GM18498 (cell line): ENCODE data around the gene WDR64.
"Not testable (repeated sequence)": the region's sequence is repeated elsewhere in the genome, so short reads cannot be mapped to it uniquely, and the experiment has no call there.

Source experiments
- ATAC-seq: cut with Tn5 transposase; IDR thresholded peaks from one replicate; pipeline ENCODE4 v1.9.1; 2021; ENCODE audit warnings: mild to moderate bottlenecking, moderate library complexity; ENCODE audit not compliant: unreplicated experiment

WDR64 gene

DNA sequence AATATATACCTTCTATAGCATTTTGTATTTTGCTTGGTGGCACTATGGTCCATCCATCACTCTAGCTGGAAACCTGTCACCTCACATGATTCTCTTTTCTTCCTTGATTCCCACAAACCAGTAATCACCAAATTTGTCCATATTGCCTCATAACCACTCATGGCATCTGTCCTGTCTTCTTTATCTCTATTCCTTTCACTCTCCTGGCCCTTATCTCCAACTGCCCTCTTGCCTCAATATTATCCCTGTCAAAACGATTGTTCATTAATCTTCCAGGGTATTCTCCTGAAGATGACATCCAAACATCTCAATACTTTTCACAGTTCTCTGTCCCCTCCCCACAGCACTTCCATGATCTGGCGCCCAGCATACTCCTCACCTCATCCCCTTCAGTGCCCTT lies 46.1 kb downstream of the WDR64 start:
- ATAC-seq: no peak

DNA sequence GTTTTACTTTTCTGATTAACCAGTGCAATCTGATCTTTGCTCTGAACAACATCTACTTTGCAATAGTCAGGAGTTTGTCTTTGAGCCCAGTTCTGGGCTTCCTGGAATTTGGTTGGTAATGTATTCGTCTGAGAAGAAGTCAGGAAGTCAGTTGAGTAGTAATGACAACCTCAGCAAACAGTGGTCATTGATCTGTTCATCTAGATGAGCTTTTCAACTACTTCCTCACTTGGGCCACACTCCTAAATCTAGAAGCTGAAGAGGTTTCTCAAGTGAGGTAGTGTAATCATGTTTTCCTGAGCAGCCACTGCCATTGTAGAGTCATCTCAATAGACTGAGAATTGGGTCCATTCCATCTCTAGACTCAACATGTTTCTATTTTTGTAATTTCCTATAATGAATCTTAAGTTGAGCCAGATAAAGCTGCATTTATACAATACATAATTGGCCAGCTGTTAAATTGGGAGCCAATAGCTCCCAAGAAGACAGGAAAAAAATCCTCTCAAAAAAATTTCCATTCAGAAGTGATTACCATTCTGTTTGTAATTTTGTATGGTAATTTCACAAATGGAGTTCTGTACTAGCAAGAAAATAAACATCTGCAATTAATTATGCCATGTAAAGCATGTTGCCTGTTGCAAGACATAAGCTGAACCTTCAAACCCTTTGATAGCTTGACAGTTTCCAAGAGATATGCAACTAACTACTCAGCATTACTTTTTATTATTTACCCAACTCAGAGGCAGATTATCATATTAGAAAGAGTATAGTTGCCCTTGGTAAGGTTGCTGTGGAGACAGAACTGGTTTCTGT lies 49.6 kb downstream of the WDR64 start:
- ATAC-seq: no peak

DNA sequence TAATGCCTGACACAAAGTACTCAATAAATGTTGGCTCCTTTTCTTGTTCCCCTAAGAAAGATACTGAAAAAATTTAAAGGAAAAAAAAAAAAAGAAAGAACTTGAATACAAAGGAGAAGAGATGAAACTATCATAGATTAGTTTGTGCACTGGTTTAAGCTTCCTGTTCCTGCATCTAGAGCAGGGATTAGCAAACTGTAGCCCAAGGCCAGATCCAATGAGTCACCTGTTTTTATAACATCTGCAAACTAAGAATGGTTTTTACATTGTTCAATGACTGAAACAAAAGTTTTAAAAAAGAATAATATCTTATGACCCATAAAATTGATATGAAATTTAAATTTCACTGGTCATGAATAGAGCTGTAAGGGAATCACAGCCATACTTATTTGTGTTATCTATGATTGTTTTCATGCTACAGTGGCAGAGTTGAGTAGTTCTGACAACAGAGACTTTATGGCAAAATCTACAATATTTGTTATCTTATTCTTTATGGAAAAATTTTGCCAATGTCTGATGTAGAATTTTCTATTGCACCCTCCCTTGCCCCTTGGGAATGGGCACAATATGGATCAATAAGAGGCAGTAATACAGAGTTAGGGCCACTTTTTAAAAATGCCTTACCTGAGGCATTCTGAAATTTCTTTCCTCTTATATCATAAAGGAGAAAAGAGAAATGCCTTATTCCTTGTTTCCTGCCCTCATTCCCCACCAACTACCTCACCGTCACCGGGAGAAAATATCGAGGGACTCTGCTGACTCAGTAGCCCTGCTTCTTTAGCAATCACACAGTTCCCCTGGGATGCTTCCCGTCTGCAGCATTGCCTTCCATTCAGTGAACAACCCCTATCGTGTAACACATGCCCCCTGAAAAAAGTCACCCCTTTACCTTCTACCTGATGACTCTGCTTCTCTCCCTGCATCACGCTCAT lies 50.6 kb downstream of the WDR64 start:
- no peak for ATAC-seq

DNA sequence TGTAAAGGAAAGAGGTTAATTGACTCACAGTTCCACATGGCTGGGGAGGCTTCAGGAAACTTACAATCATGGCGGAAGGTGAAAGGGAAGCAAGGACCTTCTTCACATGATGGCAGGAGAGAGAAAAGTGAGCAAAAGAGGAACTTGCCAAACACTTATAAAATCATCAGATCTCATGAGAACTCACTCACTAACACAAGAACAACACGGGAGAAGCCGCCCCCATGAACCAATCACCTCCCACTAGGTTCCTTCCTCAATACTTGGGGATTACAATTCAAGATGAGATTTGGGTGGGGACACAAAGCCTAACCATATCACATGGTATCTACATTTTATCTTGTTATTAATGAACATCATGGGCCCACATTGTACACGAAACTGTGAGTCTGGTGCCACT lies 51.7 kb downstream of the WDR64 start:
- ATAC-seq: not testable (repeated sequence)

DNA sequence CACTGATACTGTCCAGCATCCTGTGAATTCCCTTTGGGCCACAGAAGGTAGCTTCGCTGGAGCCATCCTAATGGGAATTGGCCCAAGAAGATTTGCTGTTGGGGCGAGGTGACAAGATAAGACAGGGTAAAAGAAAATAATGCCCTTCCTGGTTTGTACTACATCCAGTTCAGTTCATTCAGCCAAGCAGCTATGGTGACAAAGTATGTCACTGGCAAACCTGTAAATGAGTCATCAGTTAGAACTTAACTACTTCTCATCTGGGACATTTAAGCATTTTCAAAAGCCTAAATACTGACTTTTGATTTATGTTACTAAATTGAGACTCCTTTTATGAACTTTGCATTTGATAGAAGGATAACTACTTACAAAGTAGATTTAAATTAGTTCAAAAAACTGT lies 54.2 kb downstream of the WDR64 start:
- no peak for ATAC-seq

DNA sequence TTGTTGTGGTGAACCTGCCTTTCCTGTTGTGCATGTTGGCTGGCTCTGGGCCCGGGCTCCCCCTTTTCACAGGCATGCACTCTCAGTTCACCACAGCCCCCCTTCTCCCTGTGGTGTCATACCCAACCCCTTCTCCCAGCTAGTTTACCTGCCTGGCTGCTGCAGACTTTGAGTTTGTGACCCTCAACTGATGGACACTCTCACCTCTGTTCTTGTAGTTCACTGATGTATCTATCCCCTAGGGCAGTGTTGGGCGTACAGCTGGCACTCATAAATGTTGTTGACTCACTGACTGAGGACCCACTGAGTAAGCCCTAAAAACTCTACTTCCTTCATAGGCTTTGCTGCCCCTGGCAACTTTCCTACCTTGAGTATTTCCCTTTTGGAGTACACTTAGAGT lies 54.9 kb downstream of the WDR64 start:
- no peak for ATAC-seq

DNA sequence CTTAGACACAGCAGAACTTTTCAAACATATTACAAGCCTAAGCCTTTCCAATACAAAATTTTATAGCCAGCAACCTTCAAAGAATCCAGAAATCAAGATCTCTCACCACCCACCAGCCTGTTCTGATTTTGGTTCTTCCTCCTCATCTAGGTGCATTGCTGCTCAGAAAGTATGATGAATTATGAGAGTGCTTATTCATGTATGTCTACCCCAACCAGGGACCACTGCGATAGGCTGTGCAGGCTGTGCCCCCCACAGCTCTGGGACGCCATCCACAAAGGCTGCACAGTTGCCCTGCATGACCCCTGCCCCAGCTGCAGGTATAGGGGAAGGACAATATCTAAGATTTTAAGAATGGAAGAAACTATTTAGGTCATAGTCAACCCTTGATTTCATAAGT lies 55.4 kb downstream of the WDR64 start:
- ATAC-seq: no peak

DNA sequence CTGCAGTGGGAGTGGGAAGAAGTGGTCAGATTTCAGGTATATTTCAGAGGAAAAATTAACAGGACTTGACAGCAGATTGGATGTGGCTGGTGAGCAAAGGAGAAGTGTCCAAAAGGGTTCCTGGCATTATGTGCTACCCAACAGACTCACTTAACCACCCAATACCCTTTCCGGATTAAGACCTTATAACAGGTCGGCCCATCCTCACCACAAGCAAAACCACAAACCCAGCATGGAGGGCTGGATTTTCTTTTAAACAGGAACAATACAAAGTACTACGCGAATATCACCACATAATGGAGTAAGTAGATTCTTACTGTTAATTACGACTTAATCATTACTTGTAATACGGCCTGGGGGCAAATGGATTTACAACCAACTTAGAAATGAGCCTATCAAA lies 59.2 kb downstream of the WDR64 start:
- no peak for ATAC-seq

DNA sequence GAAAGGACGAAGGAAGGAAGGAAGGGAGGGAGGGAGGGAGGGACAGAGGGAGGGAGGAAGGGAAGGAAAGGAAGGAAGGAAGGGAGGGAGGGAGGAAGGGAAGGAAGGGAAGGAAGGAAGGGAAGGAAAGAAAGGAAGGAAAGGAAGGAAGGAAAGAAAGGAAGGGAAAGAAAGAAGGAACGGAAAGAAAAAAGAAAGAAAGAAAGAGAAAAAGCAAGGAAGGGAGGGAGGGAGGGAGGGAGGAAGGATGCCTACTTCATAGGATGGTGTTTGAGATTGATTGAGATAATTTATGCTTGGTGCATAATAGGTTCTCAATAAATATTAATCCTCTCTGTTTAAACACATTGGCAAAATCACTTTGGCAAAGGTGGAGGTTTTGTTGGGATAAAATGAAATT lies 61.2 kb downstream of the WDR64 start:
- ATAC-seq: no peak

DNA sequence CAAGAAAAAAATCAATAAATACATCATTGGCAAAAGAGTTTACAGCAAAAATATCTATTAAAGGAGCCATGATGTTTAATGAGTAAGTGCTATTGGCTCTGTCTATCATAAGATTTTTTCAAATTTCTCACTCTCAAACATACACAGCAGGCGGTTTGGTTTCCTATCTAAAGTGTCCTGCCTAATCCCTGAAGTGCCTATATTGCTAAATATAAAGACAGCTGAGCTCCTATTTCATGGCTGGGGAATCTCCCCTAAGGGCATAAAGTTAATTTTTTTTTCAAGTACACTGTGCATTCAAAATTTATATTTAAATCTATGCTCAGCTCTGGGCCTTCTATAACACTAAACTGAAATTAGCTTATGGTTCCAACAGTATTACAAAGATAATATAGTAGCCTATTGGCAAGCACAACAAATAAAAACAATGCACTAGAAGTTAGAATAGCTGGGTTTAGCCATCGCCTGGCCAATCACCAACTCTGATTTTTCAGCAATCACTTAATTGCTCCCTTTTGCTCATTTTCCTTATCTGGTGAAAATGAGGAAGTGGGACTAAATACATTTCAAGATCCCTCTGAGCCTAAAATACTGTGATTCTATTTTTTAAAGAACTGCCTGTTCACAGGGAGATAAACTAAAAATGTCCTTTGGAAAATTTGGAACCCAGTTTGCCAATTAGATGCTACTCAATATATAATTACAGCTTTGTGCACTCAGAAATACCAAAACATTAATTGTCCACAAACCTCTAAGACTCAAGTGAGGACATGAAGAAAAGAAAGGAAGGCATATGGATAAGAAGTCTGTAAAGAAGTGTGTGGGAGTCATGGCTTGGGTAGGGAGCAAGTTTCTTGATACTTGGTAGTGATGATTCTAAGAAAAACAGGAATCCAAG lies 62.5 kb downstream of the WDR64 start:
- no peak for ATAC-seq

DNA sequence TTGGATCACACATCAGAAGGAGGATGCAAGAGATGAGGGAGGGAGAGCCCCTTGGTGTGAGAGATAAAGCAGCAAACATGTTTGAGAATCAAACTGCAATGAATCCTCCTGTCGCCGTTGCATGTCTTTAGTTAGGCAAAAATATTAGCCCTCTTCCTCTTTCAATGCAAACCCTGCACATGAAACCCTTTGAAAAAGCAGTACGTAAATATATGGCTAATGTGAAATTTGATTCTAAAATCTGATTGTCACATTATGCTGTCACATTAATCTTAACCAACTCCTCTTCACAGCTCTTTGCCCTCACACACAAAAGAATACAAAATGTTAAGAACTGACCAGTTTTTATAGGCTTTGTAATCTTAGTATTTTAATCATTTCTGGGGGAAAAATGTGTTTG lies 63.4 kb downstream of the WDR64 start:
- no peak for ATAC-seq

DNA sequence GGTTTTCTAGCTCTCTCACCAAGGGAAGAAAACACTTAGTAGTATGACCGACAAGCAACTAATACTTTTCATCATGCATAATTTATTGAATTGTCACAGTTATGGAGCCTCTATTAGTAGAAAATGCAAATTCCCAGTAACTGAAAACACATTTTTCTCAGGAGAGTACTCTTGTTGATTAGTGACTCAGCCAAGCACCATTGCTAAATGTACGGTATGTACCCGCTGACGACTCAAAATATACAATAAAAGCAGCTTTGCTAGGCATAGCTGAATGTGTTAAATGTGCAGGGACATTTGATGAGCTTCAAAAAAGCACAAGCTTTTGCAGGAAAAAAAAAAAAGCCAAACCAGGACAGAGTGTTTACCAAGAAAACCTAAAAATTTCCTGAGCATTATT lies 63.9 kb downstream of the WDR64 start:
- no peak for ATAC-seq

DNA sequence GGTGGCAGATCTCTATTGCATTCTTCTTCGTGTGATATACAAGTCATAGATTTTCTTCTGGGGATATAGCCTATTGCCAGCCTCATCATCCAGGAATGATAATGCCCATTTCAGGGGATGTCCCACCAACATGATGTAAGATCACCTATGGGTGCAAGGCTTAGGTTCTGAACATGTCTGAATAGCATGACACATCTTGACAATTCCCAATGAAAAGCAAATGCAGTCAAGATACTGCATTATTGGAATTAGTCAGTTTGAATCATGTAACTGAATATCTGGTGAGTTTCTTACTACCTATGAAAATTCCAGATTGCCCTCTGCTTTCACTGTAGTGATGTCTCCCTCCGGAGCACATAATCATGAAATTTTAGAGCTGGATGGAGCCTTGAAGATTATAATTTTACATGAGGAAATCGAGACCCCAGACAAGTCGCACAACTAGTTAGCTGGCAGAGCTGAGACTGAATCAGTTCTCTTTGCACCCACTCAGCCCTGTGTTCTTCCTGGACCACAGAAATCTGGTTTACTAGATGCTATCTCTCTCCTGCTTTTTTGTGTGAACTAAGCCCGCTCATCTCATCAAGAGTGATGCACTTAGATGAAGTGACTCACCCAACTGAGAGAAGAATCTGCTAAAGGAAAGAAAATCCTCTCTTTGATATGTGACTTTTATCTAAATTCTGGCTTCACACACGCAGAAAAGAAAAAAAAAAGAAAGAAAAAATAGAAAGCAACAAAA lies 65.0 kb downstream of the WDR64 start:
- ATAC-seq: no peak

DNA sequence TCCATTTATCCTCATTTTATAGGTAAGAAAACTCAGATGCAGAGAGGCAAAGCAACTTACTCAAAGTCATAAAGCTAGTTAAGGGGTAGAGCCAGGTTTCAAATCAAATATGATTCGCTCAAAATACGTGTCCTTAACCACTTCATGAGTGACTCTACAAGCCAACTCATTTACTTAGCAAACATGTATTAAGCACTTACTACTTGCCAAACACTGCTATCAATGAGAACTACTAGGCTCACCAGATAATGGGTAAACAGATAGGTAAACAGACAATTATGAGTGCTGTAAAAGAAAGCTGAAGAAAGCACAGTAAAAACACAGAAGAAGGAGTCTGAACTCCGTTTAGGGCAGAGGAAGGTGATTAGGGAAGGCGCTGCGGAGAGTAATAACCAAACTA lies 65.9 kb downstream of the WDR64 start:
- no peak for ATAC-seq

DNA sequence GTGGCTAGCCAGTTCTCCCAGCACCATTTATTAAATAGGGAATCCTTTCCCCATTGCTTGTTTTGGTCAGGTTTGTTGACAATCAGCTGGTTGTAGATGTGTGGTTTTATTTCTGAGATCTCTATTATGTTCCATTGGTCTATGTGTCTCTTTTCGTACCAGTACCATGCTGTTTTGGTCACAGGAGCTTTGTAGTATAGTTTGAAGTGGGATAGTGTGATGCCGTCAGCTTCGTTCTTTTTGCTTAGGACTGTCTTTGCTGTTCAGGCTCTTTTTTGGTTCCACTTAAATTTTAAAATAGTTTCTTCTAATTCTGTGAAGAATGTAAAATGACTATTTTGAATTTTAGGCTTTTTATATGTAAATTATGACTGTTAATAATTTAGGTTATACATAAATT lies 68.9 kb downstream of the WDR64 start:
- no peak for ATAC-seq

DNA sequence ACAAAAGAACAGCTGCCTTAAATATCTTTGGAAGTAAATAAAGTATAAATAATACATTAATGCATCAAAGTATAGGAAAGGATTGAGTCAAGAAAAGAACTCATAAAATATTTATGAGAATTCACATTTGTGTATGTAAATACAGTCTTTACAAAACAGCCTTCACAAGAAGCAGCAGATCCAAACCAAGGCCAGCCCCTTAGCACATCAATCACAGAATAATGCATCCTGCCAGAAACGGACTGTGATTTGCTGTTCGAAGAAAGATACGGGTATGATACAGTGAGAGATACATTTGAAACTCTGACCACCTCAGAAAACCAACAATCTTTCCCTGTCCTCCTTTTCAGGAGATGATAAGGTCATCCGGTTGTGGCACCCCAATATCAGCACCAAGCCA lies 70.9 kb downstream of the WDR64 start:
- ATAC-seq: no peak

DNA sequence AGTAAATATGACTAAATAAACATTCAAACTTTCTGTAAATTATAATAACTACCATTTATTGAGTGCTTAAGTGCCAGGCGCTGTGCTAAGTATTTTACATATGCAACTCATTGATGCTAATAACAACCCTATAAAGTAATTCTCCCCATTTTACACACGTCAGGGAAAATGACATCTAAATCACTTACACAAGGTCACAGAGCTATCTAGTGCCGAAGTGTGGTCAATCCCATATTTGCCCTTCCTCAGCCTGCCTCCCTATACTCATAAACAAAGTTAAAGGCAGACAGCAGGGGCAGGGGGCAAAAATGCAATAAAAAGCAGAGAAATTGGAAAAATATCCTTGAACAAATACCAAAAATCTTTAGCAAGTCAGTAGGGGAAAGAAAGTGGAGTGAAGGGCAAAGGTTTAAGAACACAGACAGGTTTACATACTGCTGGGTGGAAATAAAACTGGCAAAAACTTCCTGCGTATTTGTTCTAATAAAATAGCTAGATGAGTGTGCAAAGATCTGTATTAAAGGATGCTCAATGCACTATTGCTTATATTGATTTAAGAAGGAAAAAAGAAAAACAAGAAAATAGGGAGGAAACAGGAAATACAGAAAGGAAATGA lies 72.8 kb downstream of the WDR64 start:
- no peak for ATAC-seq

DNA sequence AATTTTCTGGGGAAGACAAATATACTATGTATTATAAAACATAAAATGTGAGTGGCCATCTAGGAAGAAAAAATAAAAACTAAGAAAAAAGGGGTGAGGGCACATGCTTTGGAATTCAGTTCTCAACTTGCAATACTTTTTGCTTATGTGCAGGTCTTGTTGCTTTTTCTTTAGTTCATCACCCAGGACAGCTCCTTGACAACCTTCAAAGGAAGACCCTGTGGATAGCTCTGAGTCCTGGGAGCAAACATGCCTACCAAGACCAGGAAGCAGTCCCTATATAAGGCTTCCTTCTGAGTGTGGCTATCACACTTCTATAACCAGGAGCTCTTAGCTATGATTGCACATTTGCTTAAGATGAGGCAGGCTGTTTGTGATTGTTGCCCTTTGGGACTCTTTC lies 78.0 kb downstream of the WDR64 start:
- no peak for ATAC-seq

DNA sequence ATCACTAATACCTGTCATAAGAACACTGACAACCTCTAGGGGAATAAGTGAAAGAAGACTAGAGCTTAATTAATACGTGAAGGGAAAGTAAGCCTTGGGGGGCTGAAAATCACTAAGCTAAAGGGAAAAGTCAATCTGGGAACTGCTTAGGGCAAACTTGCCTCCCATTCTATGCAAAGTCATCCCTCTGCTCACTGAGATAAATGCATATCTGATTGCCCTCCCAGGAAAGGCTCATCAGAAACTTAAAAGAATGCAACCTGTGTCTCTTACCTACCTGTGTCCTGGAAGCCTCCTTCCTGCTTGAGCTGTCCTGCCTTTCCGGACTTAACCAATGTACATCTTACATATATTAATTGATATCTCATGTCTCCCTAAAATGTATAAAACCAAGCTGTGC lies 81.8 kb downstream of the WDR64 start:
- no peak for ATAC-seq

DNA sequence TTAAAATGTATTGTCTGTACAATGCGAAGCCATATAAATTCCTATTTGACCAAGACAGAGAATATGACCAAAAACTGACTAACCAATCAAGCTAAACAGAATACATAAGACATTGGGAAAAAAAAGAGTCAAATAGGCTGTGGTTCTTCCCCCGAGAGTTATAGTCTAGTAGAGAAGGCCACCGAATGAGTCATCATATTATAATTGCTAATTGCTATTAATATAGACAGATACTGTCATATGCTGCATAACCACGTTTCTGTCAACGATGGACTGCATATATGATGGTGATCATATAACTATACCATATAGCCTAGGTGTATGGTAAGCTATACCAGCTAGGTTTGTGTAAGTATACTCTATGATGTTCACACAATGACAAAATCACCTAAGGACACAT lies 82.5 kb downstream of the WDR64 start:
- no peak for ATAC-seq
